ENCODE data around the gene RTKN. TPM values are rescaled to one million over a fixed set of nuclear protein-coding genes. Genes with fewer than 3 reads are reported as not detected.

RTKN gene
- total and polyA plus RNA-seq, 9 of the 15 experiments (the other 6 are each of a cell fraction or from before 2014, with no cell fraction given) = 0.14 to 6.9 (median 3.6) TPM

- TF ChIP-seq ZNF324 (CRISPR knock-in tag; IDR thresholded peaks at IDR 0.05) (no peak), CXXC5 (CRISPR knock-in tag; IDR thresholded peaks at IDR 0.05) (peak; percentile 62), MAFF (IDR thresholded peaks at IDR 0.05; ENCODE audit: low read length) (no peak), MYBL2 (IDR thresholded peaks at IDR 0.05; ENCODE audit: low read depth) (no peak), MYBL2 (CRISPR knock-in tag; IDR thresholded peaks at IDR 0.05; ENCODE audit: borderline replicate concordance) (no peak), GABPB1 (CRISPR knock-in tag; IDR thresholded peaks at IDR 0.05) (no peak), ETS2 (tag; IDR thresholded peaks at IDR 0.05; ENCODE audit: borderline replicate concordance, poor library complexity, severe bottlenecking) (no peak), ZNF395 (CRISPR knock-in tag; IDR thresholded peaks at IDR 0.05) (no peak), CC2D1A (IDR thresholded peaks at IDR 0.05) (no peak), JUNB (CRISPR knock-in tag; conservative IDR thresholded peaks at IDR 0.05) (no peak), ZBTB43 (CRISPR knock-in tag; IDR thresholded peaks at IDR 0.05) (no peak), RBBP5 (IDR thresholded peaks at IDR 0.05; ENCODE audit: borderline replicate concordance, insufficient read depth, low read length, poor library complexity, severe bottlenecking) (no peak), ZC3H4 (CRISPR knock-in tag; IDR thresholded peaks at IDR 0.05; ENCODE audit: borderline replicate concordance) (no peak), HMG20B (CRISPR knock-in tag; IDR thresholded peaks at IDR 0.05) (no peak), POLR2G (IDR thresholded peaks at IDR 0.05; ENCODE audit: low read depth, low read length) (peak; percentile 90), TCFL5 (CRISPR knock-in tag; conservative IDR thresholded peaks at IDR 0.05) (no peak), CBFA2T3 (IDR thresholded peaks at IDR 0.05) (no peak), TRIM28 (IDR thresholded peaks at IDR 0.05) (no peak), BACH1 (tag; IDR thresholded peaks at IDR 0.05) (no peak), ZNF431 (CRISPR knock-in tag; IDR thresholded peaks at IDR 0.05) (0 out of 2 replicates have a peak, but pooled peaks have one; percentile 36), HDAC1 (IDR thresholded peaks at IDR 0.05) (peak in 1 of 2 experiments; percentile 46; a peak in 2 of 4 replicates), POLR2A (conservative IDR thresholded peaks at IDR 0.05) (peak; percentile 78), SMAD1 (IDR thresholded peaks at IDR 0.05; ENCODE audit: low read depth, low read length, partially characterized antibody) (no peak)
- TF ChIP-seq, protein P1, sequence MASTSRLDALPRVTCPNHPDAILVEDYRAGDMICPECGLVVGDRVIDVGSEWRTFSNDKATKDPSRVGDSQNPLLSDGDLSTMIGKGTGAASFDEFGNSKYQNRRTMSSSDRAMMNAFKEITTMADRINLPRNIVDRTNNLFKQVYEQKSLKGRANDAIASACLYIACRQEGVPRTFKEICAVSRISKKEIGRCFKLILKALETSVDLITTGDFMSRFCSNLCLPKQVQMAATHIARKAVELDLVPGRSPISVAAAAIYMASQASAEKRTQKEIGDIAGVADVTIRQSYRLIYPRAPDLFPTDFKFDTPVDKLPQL (IDR thresholded peaks at IDR 0.05; ENCODE audit: extremely low read depth, insufficient read length) = no peak
- TF ChIP-seq, protein P2, sequence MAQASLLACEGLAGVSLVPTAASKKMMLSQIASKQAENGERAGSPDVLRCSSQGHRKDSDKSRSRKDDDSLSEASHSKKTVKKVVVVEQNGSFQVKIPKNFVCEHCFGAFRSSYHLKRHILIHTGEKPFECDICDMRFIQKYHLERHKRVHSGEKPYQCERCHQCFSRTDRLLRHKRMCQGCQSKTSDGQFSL (CRISPR knock-in tag; IDR thresholded peaks at IDR 0.05) = peak; percentile 86
- TF ChIP-seq, protein P2 (tag; IDR thresholded peaks at IDR 0.05) = no peak
These were observed 1.2 kb downstream of the RTKN start (continued) for GRCh38 chr2:74440378-74441169.

Measured in K562 (cell line).